IPS DF 6.9 (cell line): ENCODE results near the gene COMMD10.
A peak's percentile ranks its signal among the peaks of the same experiment; 100 is the strongest.
"Not testable (repeated sequence)": the region's sequence is repeated elsewhere in the genome, so short reads cannot be mapped to it uniquely, and the experiment has no call there.

ENCODE experiments used
- DNase-seq: peaks from one replicate; pipeline ENCODE4 v3.0.0-alpha.2; 2013; ENCODE audit warnings: low read depth, low spot score
- H3K27ac ChIP-seq: one replicate; pipeline ENCODE4 v1.5.1; 2013; ENCODE audit warnings: low read length, control low read depth
- H3K27me3 ChIP-seq: 2 replicates; pipeline ENCODE4 v1.6.1; 2013; ENCODE audit warnings: mild to moderate bottlenecking, low read length; ENCODE audit not compliant: control insufficient read depth, insufficient read depth
- H3K36me3 ChIP-seq: 2 replicates; pipeline ENCODE4 v1.6.1; 2013; ENCODE audit warnings: low read length; ENCODE audit not compliant: control insufficient read depth, insufficient read depth
- H3K4me1 ChIP-seq: 2 replicates; pipeline ENCODE4 v1.6.1; 2013; ENCODE audit warnings: low read length; ENCODE audit not compliant: control insufficient read depth, insufficient read depth
- H3K4me3 ChIP-seq: 2 replicates; pipeline ENCODE4 v1.5.1; 2013; ENCODE audit warnings: mild to moderate bottlenecking, low read length
- H3K9me3 ChIP-seq: 2 replicates; pipeline ENCODE4 v1.6.1; 2013; ENCODE audit warnings: low read length, inconsistent platforms; ENCODE audit not compliant: control insufficient read depth, insufficient read depth
- WGBS: extraction: QIAGEN DNeasy Blood & Tissue Kit; methylation state at CpG from one replicate; pipeline ENCODE4 v1.1.7; 2013; ENCODE audit warnings: mixed read lengths, missing lambda C conversion rate; ENCODE audit not compliant: insufficient read length, insufficient coverage; 5-methylcytosine and 5-hydroxymethylcytosine counted together

The COMMD10 gene

DNA sequence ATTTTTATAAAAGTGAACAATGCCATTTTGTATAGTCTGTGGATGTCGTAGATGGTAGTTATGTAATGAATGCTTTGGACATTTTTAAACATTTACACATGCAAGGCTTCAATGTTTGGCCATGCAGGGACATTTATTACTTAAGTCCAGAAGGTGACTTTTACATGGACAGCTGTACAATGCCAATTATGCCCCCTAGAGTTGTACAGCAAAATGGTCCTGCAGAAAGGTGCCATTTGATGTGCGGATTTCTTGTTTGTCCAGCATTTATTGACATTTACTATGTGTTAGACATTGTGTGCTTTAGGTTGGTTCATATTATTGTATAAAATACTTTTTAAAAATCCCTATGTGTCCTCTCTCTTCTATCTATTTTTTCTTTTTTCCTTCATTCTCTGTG lies 22.5 kb upstream of the COMMD10 start:
- no peak overlapping the region for H3K4me3 ChIP-seq
- no peaks in the 10 kb centered on the region for H3K4me1 ChIP-seq
- H3K27me3 ChIP-seq = no peaks in the 10 kb centered on the region
- no peaks in the 10 kb centered on the region for H3K9me3 ChIP-seq
- H3K36me3 ChIP-seq = no peaks in the 10 kb centered on the region
- DNase-seq = no peak
- WGBS = no CpG with 5 or more reads among the region's 2 CpGs
- H3K27ac ChIP-seq = no peak overlapping the region

DNA sequence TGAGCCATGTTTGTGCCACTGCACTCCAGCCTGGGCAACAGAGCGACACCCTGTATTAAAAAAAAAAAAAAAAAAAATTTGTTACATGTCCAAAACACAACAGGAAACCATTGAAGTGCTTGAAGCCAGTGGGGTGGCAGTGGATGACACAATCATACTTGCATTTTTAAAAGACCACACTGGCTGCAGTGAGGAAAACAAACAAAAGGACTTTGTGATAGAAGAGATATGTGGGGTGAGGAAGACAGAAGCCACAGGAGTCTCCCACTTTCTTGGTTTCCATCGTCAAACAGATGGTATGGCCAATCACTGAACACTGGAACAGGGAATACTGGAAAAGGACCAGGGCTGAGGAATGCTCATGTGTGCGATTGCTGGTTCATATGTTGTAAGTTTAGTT lies 20.9 kb upstream of the COMMD10 start:
- Histone ChIP-seq H3K27me3 (no peaks in the 10 kb centered on the region), H3K4me3 (no peak overlapping the region), H3K9me3 (no peaks in the 10 kb centered on the region), H3K4me1 (no peaks in the 10 kb centered on the region), H3K27ac (no peak overlapping the region), H3K36me3 (no peaks in the 10 kb centered on the region)
- no CpG with 5 or more reads among the region's 3 CpGs for WGBS
- no peak for DNase-seq

DNA sequence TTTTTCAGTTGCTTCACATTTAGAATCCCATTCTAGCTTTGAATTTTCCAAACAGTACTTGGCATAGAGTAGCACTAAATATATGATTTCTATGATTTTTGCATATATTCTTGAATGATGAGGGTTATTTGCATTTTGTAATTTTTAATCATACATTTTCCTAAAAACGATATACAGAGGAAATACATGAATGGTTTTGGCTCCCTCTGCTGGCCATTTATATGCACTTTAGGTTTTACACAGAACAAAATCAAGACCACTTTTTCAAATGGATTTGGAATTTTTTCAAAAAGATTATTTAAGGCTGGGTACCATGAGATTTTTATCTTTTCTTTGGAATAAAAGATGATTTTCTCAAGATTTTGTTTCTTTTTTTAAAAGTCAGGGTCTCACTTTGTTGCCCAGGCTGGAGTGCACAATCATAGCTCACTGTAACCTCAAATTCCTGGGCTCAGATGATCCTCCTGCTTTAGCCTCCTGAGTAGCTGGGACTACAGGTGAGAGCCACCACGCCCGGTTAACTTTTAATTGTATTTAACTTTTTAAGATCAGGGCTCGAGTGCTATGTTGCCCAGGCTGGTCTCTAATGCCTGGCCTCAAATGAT lies 16.7 kb upstream of the COMMD10 start:
- WGBS = no CpG with 5 or more reads among the region's 4 CpGs
- no peak overlapping the region for H3K4me3 ChIP-seq
- no peak overlapping the region for H3K27ac ChIP-seq
- DNase-seq = no peak
- H3K36me3 ChIP-seq = no peaks in the 10 kb centered on the region
- no peaks in the 10 kb centered on the region for H3K27me3 ChIP-seq
- no peaks in the 10 kb centered on the region for H3K4me1 ChIP-seq
- no peaks in the 10 kb centered on the region for H3K9me3 ChIP-seq

DNA sequence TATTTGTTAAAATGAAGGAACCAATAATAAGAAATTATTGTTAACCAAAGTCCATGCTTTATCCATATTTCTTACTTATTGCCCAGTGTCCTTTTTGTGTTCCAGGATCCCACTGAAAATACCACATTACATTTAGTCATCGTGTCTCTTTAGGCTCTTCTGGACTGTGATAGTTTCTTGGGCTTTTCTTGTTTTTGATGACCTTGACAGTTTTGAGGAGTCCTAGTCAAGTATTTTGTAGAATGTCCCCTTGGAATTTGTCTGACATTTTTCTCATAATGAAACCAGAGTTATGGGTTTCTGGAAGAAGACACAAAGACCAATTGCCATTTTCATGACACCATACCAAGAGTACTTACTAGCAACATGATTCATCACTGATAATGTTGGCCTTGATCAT lies 13.6 kb upstream of the COMMD10 start:
- Histone ChIP-seq H3K4me3 (no peak overlapping the region), H3K4me1 (no peaks in the 10 kb centered on the region), H3K9me3 (no peaks in the 10 kb centered on the region), H3K27ac (no peak overlapping the region), H3K27me3 (no peaks in the 10 kb centered on the region), H3K36me3 (no peaks in the 10 kb centered on the region)
- DNase-seq = no peak
- WGBS = no CpG with 5 or more reads among the region's 1 CpG

DNA sequence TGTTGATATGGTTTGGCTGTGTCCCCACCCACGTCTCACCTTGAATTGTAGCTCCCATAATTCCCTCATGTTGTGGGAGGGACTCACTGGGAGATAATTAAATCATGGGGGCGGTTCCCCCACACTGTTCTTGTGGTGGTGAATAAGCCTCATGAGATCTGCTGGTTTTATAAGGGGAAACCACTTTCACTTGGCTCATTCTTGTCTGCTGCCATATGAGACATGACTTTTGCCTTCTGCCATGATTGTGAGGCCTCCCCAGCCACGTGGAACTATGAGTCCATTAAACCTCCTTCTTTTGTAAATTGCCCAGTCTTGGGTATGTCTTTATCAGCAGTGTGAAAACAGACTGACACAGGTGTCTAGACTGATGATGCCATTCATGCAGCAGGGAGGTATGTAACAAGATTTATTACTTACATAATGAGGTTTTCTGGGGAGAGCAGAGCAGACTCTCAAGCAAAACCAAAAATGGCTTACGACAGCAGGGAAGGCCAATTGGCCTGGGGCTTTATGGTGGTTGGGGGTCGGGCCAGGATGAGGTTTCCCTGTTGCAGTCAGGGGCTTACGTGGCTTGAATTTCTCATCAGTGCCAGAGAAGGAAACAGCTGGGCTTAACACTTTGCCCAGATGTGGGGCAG lies 9.5 kb upstream of the COMMD10 start:
- H3K27me3 ChIP-seq = no peaks in the 10 kb centered on the region
- DNase-seq = no peak
- no CpG with 5 or more reads among the region's 6 CpGs for WGBS
- H3K36me3 ChIP-seq = no peaks in the 10 kb centered on the region
- no peaks in the 10 kb centered on the region for H3K4me1 ChIP-seq
- no peak overlapping the region for H3K27ac ChIP-seq
- no peaks in the 10 kb centered on the region for H3K9me3 ChIP-seq
- H3K4me3 ChIP-seq = no peak overlapping the region

DNA sequence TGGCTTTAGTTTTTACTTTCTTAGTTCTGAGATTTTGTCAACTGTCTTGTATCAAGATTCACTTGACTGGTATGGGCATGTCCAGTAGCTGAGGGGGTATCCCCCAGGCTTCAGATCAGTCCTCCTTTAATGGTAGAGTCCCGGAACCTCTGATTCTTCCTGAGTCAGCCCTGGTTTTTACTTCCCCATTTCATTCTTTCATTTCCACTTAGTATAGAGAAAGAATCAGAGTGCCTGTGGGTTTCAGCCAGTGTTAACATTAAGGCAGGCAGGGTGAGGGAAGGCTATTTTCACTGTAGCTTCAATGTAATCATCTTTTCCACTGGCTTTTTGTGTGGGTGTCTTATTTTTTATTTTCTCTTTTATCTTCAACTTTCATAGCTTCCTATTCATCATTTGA lies 8.3 kb upstream of the COMMD10 start:
- no peak for DNase-seq
- H3K36me3 ChIP-seq = no peaks in the 10 kb centered on the region
- no peaks in the 10 kb centered on the region for H3K4me1 ChIP-seq
- WGBS = no CpG with 5 or more reads among the region's 1 CpG
- no peaks in the 10 kb centered on the region for H3K27me3 ChIP-seq
- no peaks in the 10 kb centered on the region for H3K9me3 ChIP-seq
- H3K4me3 ChIP-seq = no peak overlapping the region
- H3K27ac ChIP-seq = no peak overlapping the region

DNA sequence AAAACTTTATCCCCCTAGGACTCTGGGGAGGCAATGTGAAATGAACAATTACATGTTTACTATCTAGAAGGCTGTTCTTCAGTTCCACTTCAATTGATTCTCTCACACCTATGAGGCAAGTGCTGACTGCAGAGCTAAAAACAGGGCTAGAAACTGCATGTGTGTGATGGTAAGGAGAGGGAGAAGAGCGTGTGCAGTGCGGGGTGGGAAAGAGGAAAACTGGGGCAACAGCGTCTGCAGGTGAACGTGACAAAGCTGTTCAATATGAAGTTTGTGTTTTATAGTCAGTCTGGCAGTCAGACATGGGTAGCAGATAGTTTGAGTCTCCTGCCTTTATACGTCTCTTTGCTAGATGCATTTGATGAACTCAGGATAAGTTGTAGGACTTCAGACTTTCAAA lies 6.6 kb upstream of the COMMD10 start:
- H3K4me1 ChIP-seq = no peaks in the 10 kb centered on the region
- H3K27me3 ChIP-seq = no peaks in the 10 kb centered on the region
- H3K36me3 ChIP-seq = no peaks in the 10 kb centered on the region
- no peaks in the 10 kb centered on the region for H3K9me3 ChIP-seq
- DNase-seq = no peak
- H3K27ac ChIP-seq = no peak overlapping the region
- no CpG with 5 or more reads among the region's 5 CpGs for WGBS
- H3K4me3 ChIP-seq = no peak overlapping the region

DNA sequence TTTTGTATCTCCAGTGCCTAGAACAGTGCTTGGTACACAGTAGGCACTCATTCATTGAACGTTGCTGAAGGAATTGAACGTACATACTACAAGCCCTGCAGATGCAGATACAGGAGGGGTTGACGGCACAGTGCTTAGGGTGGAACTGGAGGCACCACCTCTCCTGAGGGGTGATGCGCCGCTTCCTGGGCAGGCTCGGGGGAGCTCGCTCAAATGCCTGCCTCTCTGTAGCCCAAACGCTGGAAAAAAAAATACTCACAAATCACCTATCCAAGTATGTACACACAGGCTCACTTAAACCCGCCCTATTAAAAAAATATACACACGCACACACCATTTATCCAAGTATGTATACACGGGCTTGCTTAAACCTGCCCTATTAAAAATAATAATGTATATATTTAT lies 536 bp upstream of the COMMD10 start:
- Histone ChIP-seq H3K27me3 (no peaks in the 10 kb centered on the region), H3K36me3 (no peaks in the 10 kb centered on the region), H3K4me3 (peak overlapping the region; percentile 100; the same call in 1 of the 2 replicates), H3K9me3 (no peaks in the 10 kb centered on the region), H3K4me1 (peaks cover 4% of the 10 kb centered on the region; the same call in 1 of the 2 replicates), H3K27ac (no peak overlapping the region)
- no peak for DNase-seq
- WGBS = no CpG with 5 or more reads among the region's 11 CpGs

DNA sequence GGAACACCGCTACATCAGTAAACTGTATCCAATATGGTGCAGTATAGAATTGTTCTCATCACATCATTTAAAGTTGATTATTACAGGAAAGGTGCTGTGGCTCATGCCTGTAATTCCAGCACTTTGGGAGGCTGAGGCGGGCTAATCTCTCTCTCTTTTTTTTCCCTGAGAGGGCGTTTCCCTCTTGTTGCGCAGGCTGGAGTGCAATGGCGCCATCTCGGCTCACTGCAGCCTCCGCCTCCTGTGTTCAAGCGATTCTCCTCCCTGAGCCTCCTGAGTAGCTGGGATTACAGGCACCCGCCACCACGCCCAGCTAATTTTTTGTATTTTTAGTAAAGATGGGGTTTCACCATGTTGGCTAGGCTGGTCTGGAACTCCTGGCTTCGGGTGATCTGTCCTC lies 1.5 kb downstream of the COMMD10 start:
- H3K9me3 ChIP-seq, DNase-seq, H3K36me3 ChIP-seq, H3K4me1 ChIP-seq, H3K4me3 ChIP-seq, H3K27ac ChIP-seq, H3K27me3 ChIP-seq: not testable (repeated sequence)
- no CpG with 5 or more reads among the region's 11 CpGs for WGBS

DNA sequence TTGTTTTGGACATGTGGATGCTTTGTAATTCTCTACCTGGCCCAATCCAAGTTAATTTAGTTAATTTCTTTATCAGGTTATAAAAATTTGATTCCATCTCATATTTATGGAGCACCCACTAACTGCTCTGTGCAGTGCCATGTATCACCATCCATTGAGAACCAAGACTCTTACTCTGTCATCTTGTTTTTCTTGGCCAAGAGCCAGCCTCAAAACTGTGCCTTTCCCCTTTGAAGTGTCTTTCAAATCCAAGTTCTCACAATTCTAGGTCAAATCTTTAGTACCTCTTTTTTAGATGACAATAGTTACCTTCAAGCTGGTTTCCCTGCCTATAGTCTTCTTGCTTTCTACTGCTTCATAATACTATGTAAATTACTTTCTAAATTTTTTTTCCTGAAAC lies 3.2 kb downstream of the COMMD10 start:
- Histone ChIP-seq H3K27me3 (no peaks in the 10 kb centered on the region), H3K36me3 (no peaks in the 10 kb centered on the region; the same call in 1 of the 2 replicates), H3K4me1 (peaks cover 4% of the 10 kb centered on the region; the same call in 1 of the 2 replicates), H3K9me3 (no peaks in the 10 kb centered on the region), H3K4me3 (no peak overlapping the region), H3K27ac (no peak overlapping the region)
- DNase-seq = no peak

DNA sequence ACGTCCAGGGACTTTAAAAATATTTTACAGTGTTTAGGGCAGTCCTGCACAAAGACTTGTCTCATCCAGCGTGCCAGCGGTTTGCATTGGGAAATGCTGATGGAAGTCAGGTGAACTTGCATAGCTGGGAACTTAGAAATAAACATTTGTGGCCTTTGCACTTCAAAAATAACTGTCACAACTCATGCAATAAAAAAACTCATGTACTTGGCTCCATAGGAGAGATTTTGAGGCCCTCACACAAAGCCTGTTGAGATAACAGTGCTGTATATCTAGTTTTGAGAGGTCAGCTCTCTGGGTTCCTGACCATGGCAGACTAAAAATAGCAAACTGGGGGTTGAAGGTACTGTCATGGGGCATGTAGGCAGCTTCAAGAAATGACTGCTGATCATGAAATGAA lies 5.5 kb downstream of the COMMD10 start:
- Histone ChIP-seq H3K27ac (no peak overlapping the region), H3K4me3 (no peak overlapping the region), H3K36me3 (peaks cover 2% of the 10 kb centered on the region; the same call in 1 of the 2 replicates), H3K4me1 (no peaks in the 10 kb centered on the region), H3K9me3 (no peaks in the 10 kb centered on the region), H3K27me3 (no peaks in the 10 kb centered on the region)
- no CpG with 5 or more reads among the region's 3 CpGs for WGBS
- no peak for DNase-seq
